ENCODE data around the gene TEX13B.

The TEX13B gene

GRCh38 chrX:107935664-107936433 lies 46.3 kb downstream of the TEX13B start:
- DNase-seq: no peak

GRCh38 chrX:107935200-107935599 lies 47.0 kb downstream of the TEX13B start:
- DNase-seq: no peak

GRCh38 chrX:107934262-107934661 lies 47.9 kb downstream of the TEX13B start:
- no peak for DNase-seq

Data from activated T-cell treated with anti-CD3 and anti-CD28 coated beads, Interleukin-2, amount 50 U/mL, for 48 hours (primary cell).